ENCODE measurements around the gene PLA2G4E. TPM values are rescaled to one million over a fixed set of nuclear protein-coding genes. Genes with fewer than 3 reads are reported as not detected.

The PLA2G4E gene, protein sequence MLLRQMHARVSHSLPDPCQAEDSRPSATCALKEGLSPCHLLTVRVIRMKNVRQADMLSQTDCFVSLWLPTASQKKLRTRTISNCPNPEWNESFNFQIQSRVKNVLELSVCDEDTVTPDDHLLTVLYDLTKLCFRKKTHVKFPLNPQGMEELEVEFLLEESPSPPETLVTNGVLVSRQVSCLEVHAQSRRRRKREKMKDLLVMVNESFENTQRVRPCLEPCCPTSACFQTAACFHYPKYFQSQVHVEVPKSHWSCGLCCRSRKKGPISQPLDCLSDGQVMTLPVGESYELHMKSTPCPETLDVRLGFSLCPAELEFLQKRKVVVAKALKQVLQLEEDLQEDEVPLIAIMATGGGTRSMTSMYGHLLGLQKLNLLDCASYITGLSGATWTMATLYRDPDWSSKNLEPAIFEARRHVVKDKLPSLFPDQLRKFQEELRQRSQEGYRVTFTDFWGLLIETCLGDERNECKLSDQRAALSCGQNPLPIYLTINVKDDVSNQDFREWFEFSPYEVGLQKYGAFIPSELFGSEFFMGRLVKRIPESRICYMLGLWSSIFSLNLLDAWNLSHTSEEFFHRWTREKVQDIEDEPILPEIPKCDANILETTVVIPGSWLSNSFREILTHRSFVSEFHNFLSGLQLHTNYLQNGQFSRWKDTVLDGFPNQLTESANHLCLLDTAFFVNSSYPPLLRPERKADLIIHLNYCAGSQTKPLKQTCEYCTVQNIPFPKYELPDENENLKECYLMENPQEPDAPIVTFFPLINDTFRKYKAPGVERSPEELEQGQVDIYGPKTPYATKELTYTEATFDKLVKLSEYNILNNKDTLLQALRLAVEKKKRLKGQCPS
- not detected for total RNA-seq
- not detected for polyA plus RNA-seq
- long read RNA-seq, donor 1: 0 reads
- long read RNA-seq, donor 2: 0 reads

DNA sequence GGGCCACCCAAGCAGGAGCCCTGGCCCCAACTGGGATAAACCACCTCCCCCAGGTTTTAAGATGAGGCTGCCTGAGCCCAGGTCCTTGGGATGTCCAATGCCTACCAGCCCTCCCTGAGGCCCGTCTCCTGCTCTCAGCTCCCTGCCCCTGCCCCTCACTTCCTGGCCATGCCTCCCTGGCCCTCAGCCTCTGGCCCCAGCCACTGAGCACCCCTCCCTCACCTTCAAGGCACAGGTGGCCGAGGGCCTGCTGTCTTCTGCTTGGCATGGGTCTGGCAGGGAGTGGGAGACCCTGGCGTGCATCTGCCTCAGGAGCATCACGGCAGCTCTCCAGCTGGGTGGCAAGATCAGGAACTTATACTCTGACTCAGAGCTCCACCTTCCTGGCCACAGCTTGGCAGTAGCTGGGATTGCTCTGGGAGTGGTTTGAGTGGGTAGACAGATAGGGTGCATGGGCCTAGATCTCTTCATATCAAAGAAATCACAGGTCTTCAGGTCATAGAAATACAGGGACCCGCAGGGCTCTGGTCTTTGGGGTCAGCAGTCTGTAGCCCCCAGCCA lies at the start of gene PLA2G4E:
PLA2G4E (minus strand) TSS at position 330 of the 561 bp plus-strand sequence; CDS start at position 318, 12 bp downstream.
- ATAC-seq (ENCODE audit: low FRiP score) (no peak), DNase-seq (no peak)
- H3K27me3 ChIP-seq (ENCODE audit: control insufficient read depth in 1 of 2, insufficient read depth in 2 of 2, low read length in 1 of 2): no peaks in the 10 kb centered on the region
- H3K4me1 ChIP-seq (ENCODE audit: control insufficient read depth in 1 of 2, insufficient read depth in 2 of 2, low read length in 2 of 2): no peaks in the 10 kb centered on the region
- no peaks in the 10 kb centered on the region for H3K9me3 ChIP-seq (ENCODE audit: control insufficient read depth, low read length)
- WGBS, 2 donors: 94 to 96% methylated on average over 5 of the region's 5 CpGs
- no peak within 1 kb of the TSS for H3K4me3 ChIP-seq (ENCODE audit: low read length in 2 of 2)
- no peaks in the 10 kb centered on the region for H3K36me3 ChIP-seq (ENCODE audit: control insufficient read depth in 1 of 2, insufficient read depth in 2 of 2, low read length in 1 of 2)
- intact Hi-C loops (cut with DNase I): no loop called here
- H3K27ac ChIP-seq (ENCODE audit: low read depth in 1 of 2, low read length in 2 of 2): no peak within 1 kb of the TSS

DNA sequence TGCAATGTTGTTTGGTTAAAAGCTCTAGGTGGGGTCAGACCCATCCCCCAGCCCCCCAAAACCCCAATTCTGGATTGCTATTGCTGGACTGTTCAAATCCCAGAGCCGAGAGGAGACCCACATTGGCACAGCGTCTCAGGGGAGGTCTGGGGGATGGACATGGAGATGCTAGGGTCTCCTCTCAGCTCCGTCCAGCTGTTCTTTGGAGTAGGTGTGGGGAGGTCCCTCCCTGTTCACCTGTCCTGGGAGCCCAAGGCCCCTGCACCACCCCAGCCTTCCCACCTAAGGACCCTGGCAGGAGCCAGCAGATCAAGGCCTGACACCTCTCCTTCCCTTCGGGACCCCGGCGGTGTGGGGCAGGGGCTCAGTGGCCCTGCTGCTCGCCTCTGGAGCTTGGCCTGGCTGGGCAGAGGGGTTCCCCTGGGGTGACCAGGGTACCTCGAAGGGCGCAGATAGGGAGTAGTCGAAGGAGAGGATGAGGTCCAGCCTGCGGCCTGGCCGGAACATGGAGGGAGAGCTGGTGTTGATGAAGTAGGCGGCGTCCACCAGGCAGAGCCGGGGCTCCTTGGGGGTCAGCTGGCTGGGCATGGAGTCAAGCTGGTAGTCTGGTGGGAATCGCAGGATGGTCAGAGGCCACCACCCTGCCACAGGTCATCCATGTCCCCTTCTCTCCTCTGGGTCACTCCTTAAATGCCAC lies 49.6 kb upstream of the PLA2G4E start:
- no peak for ATAC-seq (ENCODE audit: low FRiP score)
- H3K36me3 ChIP-seq (ENCODE audit: control insufficient read depth in 1 of 2, insufficient read depth in 2 of 2, low read length in 1 of 2): no peaks in the 10 kb centered on the region
- no peaks in the 10 kb centered on the region for H3K27me3 ChIP-seq (ENCODE audit: control insufficient read depth in 1 of 2, insufficient read depth in 2 of 2, low read length in 1 of 2)
- H3K9me3 ChIP-seq (ENCODE audit: control insufficient read depth, low read length): no peaks in the 10 kb centered on the region
- no peaks in the 10 kb centered on the region for H3K4me1 ChIP-seq (ENCODE audit: control insufficient read depth in 1 of 2, insufficient read depth in 2 of 2, low read length in 2 of 2)
- no peak overlapping the region for H3K27ac ChIP-seq (ENCODE audit: low read depth in 1 of 2, low read length in 2 of 2)
- DNase-seq: no peak
- H3K4me3 ChIP-seq (ENCODE audit: low read length in 2 of 2): no peak overlapping the region
- 94 to 96% methylated on average over 15 to 16 of the region's 16 CpGs for WGBS, 2 donors
- intact Hi-C loops (cut with DNase I): no loop called here

DNA sequence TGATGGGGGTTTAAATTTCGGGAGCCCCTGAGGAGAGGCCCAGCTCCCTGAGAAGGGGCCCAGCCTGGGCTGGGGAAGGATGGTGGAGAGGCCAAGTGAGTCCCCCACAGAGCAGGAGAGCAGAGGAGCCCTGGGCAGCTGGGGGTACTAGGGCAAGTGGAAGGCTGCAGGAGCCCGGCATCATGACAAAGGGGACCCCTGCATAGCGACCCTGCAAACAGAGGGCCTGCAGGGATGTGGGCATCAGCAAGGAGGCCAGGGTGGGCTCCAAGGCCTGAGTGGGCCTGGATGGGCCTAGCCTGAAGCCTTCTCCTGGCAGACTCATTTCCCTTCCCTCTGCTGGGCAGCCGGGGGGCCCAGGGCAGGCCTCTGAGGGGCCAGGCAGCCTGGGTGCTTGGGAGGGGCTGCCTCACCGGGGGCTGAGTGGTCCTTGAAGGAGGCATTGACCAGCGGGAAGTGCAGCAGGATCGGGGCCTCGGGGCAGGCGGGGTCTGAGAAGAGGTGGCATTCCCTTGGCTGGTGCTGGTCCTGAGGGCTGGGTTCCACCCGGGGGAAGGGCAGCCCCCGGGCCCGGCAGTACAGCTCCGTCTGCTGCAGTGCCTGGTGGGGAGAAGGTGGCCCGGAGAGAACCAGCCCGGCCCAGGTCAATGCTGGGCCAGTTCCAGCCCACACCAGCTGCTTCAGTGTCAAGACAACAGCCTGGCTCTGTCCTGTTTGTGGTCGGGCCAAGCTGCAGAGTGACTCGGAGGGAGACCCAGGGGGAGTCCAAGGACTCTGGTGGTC lies 48.8 kb upstream of the PLA2G4E start:
- H3K36me3 ChIP-seq (ENCODE audit: control insufficient read depth in 1 of 2, insufficient read depth in 2 of 2, low read length in 1 of 2): no peaks in the 10 kb centered on the region
- H3K4me1 ChIP-seq (ENCODE audit: control insufficient read depth in 1 of 2, insufficient read depth in 2 of 2, low read length in 2 of 2): no peaks in the 10 kb centered on the region
- H3K27me3 ChIP-seq (ENCODE audit: control insufficient read depth in 1 of 2, insufficient read depth in 2 of 2, low read length in 1 of 2): no peaks in the 10 kb centered on the region
- WGBS, 2 donors: 81 to 82% methylated on average over 16 to 17 of the region's 17 CpGs
- no peak for DNase-seq
- ATAC-seq (ENCODE audit: low FRiP score): no peak
- H3K27ac ChIP-seq (ENCODE audit: low read depth in 1 of 2, low read length in 2 of 2): no peak overlapping the region
- intact Hi-C loops (cut with DNase I): loop anchor here (5.0 to 10.0 kb wide), 2 partner anchors 68 to 175 kb away; partner anchors contain the start of gene SPTBN5 (in 1 of the 2)
- no peaks in the 10 kb centered on the region for H3K9me3 ChIP-seq (ENCODE audit: control insufficient read depth, low read length)
- H3K4me3 ChIP-seq (ENCODE audit: low read length in 2 of 2): no peak overlapping the region

DNA sequence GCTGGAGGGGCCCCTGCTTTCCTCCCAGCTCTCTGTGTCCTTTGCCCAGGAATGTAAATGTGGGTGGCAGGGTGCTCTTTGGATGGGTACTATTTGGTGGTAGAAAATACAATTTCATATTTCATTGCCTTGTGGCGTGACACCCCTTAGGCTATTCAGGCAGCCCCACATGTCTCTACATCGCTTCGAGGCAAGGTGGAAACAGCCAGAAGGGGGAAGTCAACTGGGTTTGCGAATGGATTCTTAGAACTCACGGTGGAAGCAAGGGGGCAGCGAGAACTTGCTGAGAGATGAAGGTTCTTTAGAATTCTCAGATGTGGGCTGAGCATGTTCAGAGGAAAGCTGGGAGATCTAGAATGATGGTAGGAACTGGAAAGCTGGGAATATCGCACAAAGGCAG lies 48.2 kb upstream of the PLA2G4E start:
- no peaks in the 10 kb centered on the region for H3K27me3 ChIP-seq (ENCODE audit: control insufficient read depth in 1 of 2, insufficient read depth in 2 of 2, low read length in 1 of 2)
- H3K4me3 ChIP-seq (ENCODE audit: low read length in 2 of 2): no peak overlapping the region
- H3K36me3 ChIP-seq (ENCODE audit: control insufficient read depth in 1 of 2, insufficient read depth in 2 of 2, low read length in 1 of 2): no peaks in the 10 kb centered on the region
- no peaks in the 10 kb centered on the region for H3K9me3 ChIP-seq (ENCODE audit: control insufficient read depth, low read length)
- DNase-seq (no peak), ATAC-seq (ENCODE audit: low FRiP score) (no peak)
- intact Hi-C loops (cut with DNase I): loop anchor here (5.0 to 10.0 kb wide), 2 partner anchors 68 to 174 kb away; partner anchors contain the start of gene SPTBN5 (in 1 of the 2)
- H3K27ac ChIP-seq (ENCODE audit: low read depth in 1 of 2, low read length in 2 of 2): no peak overlapping the region
- 94 to 95% methylated on average over 7 of the region's 7 CpGs for WGBS, 2 donors
- H3K4me1 ChIP-seq (ENCODE audit: control insufficient read depth in 1 of 2, insufficient read depth in 2 of 2, low read length in 2 of 2): no peaks in the 10 kb centered on the region

DNA sequence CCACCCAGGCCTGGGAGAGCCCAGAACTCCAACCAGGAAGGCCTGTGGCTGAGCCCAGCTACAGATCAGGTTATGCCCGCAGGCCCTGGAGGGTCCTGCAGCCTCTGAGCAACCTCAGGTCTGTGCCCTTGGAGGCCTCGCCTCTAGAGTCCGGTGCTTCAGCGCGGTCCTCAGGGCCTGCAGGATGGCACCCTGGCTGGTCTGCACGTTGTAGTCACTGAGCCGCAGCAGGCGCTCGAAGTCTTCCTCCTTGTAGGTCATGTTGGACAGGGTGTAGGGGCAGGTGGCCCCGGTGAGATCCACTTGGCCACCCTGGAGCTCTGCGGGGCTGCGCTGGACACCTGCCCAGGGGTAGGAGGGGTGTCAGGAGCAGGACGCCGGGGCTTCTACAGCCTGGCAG lies 47.8 kb upstream of the PLA2G4E start:
- WGBS, 2 donors: 92 to 94% methylated on average over 14 of the region's 14 CpGs
- intact Hi-C loops (cut with DNase I): loop anchor here (5.0 to 10.0 kb wide), 2 partner anchors 69 to 174 kb away; partner anchors contain the start of gene SPTBN5 (in 1 of the 2)
- H3K9me3 ChIP-seq (ENCODE audit: control insufficient read depth, low read length): no peaks in the 10 kb centered on the region
- no peaks in the 10 kb centered on the region for H3K36me3 ChIP-seq (ENCODE audit: control insufficient read depth in 1 of 2, insufficient read depth in 2 of 2, low read length in 1 of 2)
- H3K27me3 ChIP-seq (ENCODE audit: control insufficient read depth in 1 of 2, insufficient read depth in 2 of 2, low read length in 1 of 2): no peaks in the 10 kb centered on the region
- ATAC-seq (ENCODE audit: low FRiP score): no peak
- H3K4me1 ChIP-seq (ENCODE audit: control insufficient read depth in 1 of 2, insufficient read depth in 2 of 2, low read length in 2 of 2): no peaks in the 10 kb centered on the region
- no peak overlapping the region for H3K4me3 ChIP-seq (ENCODE audit: low read length in 2 of 2)
- DNase-seq: no peak
- no peak overlapping the region for H3K27ac ChIP-seq (ENCODE audit: low read depth in 1 of 2, low read length in 2 of 2)

DNA sequence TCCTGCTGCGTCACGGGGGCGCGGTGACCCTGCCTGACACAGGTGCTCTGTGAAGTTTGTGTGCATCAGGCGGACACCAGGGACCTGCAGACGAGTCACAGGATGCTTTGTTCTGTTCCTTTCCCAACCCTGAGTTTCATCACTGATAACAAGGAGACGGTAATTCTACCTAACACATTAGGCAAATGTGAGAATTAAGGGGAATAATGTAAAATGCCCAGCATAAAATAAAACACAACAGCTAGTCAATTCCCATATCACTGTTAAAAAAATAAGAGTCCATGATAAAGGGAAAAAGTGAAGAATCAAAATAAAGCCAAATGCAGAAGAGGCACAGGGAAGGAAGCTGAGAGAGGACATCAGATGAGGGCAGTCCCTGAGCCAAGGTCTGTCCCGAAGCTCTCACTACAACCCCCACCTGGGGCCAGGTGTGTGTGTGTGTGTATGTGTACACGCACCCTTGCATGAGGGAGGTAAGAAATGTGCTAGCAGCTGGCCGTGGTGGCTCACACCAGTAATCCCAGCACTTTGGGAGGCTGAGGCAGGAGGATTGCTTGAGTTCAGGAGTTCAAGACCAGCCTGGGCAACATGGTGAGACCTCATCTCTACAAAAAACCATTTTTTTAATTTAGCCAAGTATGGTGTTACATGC lies 46.0 kb upstream of the PLA2G4E start:
- no peaks in the 10 kb centered on the region for H3K27me3 ChIP-seq (ENCODE audit: control insufficient read depth in 1 of 2, insufficient read depth in 2 of 2, low read length in 1 of 2)
- no peaks in the 10 kb centered on the region for H3K36me3 ChIP-seq (ENCODE audit: control insufficient read depth in 1 of 2, insufficient read depth in 2 of 2, low read length in 1 of 2)
- no peak for DNase-seq
- H3K27ac ChIP-seq (ENCODE audit: low read depth in 1 of 2, low read length in 2 of 2): no peak overlapping the region
- ATAC-seq (ENCODE audit: low FRiP score): no peak
- no peak overlapping the region for H3K4me3 ChIP-seq (ENCODE audit: low read length in 2 of 2)
- no peaks in the 10 kb centered on the region for H3K4me1 ChIP-seq (ENCODE audit: control insufficient read depth in 1 of 2, insufficient read depth in 2 of 2, low read length in 2 of 2)
- intact Hi-C loops (cut with DNase I): loop anchor here (1.0 to 10.0 kb wide), 3 partner anchors 70 to 172 kb away; partner anchors contain the start of gene SPTBN5 (in 1 of the 2)
- H3K9me3 ChIP-seq (ENCODE audit: control insufficient read depth, low read length): no peaks in the 10 kb centered on the region
- 47% methylated on average over 10 of the region's 10 CpGs for WGBS, 2 donors

DNA sequence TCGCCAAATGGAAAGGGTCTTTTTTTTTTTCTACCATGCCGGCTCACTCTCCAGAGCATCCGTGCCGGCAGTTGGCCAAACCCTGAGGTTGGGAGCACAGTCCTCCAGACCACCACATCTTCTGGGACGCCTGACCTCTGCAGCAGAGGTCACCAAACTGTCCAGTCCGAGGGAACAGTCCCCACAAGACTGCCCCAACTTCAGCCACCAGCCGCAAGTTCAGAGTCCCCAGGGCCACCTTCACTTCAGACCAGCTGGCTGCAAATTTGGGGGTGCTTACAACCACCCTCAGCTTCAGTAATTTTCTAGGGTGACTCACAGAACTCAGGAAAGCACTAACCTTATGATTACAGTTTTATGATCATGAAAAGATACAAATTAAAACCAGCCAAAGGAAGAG lies 44.6 kb upstream of the PLA2G4E start:
- ATAC-seq (ENCODE audit: low FRiP score) (no peak), DNase-seq (no peak)
- H3K27me3 ChIP-seq (ENCODE audit: control insufficient read depth in 1 of 2, insufficient read depth in 2 of 2, low read length in 1 of 2): no peaks in the 10 kb centered on the region

More for the DNA sequence above, 44.6 kb upstream of the PLA2G4E start:
- Histone ChIP-seq H3K36me3 (ENCODE audit: control insufficient read depth in 1 of 2, insufficient read depth in 2 of 2, low read length in 1 of 2) (no peaks in the 10 kb centered on the region), H3K9me3 (ENCODE audit: control insufficient read depth, low read length) (no peaks in the 10 kb centered on the region), H3K4me3 (ENCODE audit: low read length in 2 of 2) (no peak overlapping the region), H3K27ac (ENCODE audit: low read depth in 1 of 2, low read length in 2 of 2) (no peak overlapping the region), H3K4me1 (ENCODE audit: control insufficient read depth in 1 of 2, insufficient read depth in 2 of 2, low read length in 2 of 2) (no peaks in the 10 kb centered on the region)
- 55 to 59% methylated on average over 7 of the region's 7 CpGs for WGBS, 2 donors
- intact Hi-C loops (cut with DNase I): loop anchor here (5.0 to 10.0 kb wide), 2 partner anchors 72 to 171 kb away; partner anchors contain the start of gene SPTBN5 (in 1 of the 2)

All from aorta (tissue), 5 donors.